CD14-positive monocyte (primary cell): ENCODE data around the gene TEDC1. TPM values are rescaled to one million over a fixed set of nuclear protein-coding genes. Genes with fewer than 3 reads are reported as not detected.

Experiments
- DNase-seq, 3 donors: peaks; one replicate each; pipeline ENCODE4 v3.0.0-alpha.2; 2011 to 2022
- H2AFZ ChIP-seq: 2 replicates; pipeline ENCODE4 v1.6.0; 2012; ENCODE audit warnings: mild to moderate bottlenecking, low read depth, low read length, inconsistent platforms; ENCODE audit not compliant: insufficient read depth, poor library complexity, severe bottlenecking
- H3K27ac ChIP-seq, 2 donors: 1 replicate in 1 of 2; 2 replicates in 1 of 2; pipeline ENCODE4 v1.5.1; 2012 to 2013; ENCODE audit warnings: low read length in 2 of 2, control low read depth in 1 of 2, inconsistent platforms in 1 of 2, low read depth in 1 of 2, mild to moderate bottlenecking in 1 of 2
- H3K27me3 ChIP-seq, 2 donors: one replicate each; pipeline versions ENCODE4 v1.6.0 to v1.6.1; 2011 to 2013; ENCODE audit warnings: low read length in 2 of 2; ENCODE audit not compliant: control insufficient read depth in 2 of 2, insufficient read depth in 2 of 2
- H3K36me3 ChIP-seq, 2 donors: replicated peaks in 1 of 2; 1 replicate in 1 of 2; 2 replicates in 1 of 2; pipeline versions ENCODE4 v1.5.1 to v1.6.1; 2012 to 2013; ENCODE audit warnings: low read length in 2 of 2, control low read depth in 1 of 2, inconsistent platforms in 1 of 2, mild to moderate bottlenecking in 1 of 2; ENCODE audit not compliant: insufficient read depth in 2 of 2, control insufficient read depth in 1 of 2
- H3K4me1 ChIP-seq, 2 donors: 1 replicate in 1 of 2; 2 replicates in 1 of 2; pipeline versions ENCODE4 v1.5.1 to v1.6.1; 2012 to 2013; ENCODE audit warnings: low read length in 2 of 2, control low read depth in 1 of 2, inconsistent platforms in 1 of 2, mild to moderate bottlenecking in 1 of 2, moderate library complexity in 1 of 2; ENCODE audit not compliant: insufficient read depth in 2 of 2, control insufficient read depth in 1 of 2
- H3K4me2 ChIP-seq: replicated peaks from 2 replicates; pipeline ENCODE3; 2012; ENCODE audit warnings: low read length, moderate library complexity, mild to moderate bottlenecking; ENCODE audit not compliant: poor library complexity, severe bottlenecking; ENCODE audit errors: extremely low read depth
- H3K4me3 ChIP-seq, 3 experiments: fragments of 200-600 bp in 1 of 3; sonication (generic) in 1 of 3; replicated peaks in 1 of 3; 1 replicate in 2 of 3; 2 replicates in 1 of 3; pipeline ENCODE4 v1.5.1; 2011 to 2013; ENCODE audit warnings: low read length in 3 of 3, mild to moderate bottlenecking in 3 of 3, control low read depth in 2 of 3, low read depth in 2 of 3, inconsistent platforms in 1 of 3, moderate library complexity in 1 of 3
- H3K79me2 ChIP-seq: 2 replicates; pipeline ENCODE4 v1.6.0; 2012; ENCODE audit warnings: mild to moderate bottlenecking, control low read depth, inconsistent platforms, low read length, moderate library complexity; ENCODE audit not compliant: insufficient read depth
- H3K9ac ChIP-seq: 2 replicates; pipeline ENCODE4 v1.6.0; 2017; ENCODE audit warnings: low read length, mild to moderate bottlenecking; ENCODE audit not compliant: insufficient read depth, poor library complexity, severe bottlenecking
- H3K9me3 ChIP-seq, 2 donors: replicated peaks in 1 of 2; 1 replicate in 1 of 2; 2 replicates in 1 of 2; pipeline versions ENCODE4 v1.5.1 to v1.6.1; 2012 to 2013; ENCODE audit warnings: low read length in 2 of 2, control low read depth in 1 of 2; ENCODE audit not compliant: control insufficient read depth in 1 of 2, insufficient read depth in 1 of 2
- H4K20me1 ChIP-seq: 2 replicates; pipeline ENCODE4 v1.6.0; 2012; ENCODE audit warnings: mild to moderate bottlenecking, low read length, control low read depth, moderate library complexity; ENCODE audit not compliant: insufficient read depth
- H3K27ac Mint-ChIP-seq, 7 donors: one replicate each; pipeline ENCODE4 v1.8.0; 2020; ENCODE audit warnings: mild to moderate bottlenecking in 7 of 7, mixed read lengths in 7 of 7, moderate library complexity in 6 of 7, inconsistent platforms in 2 of 7
- H3K27me3 Mint-ChIP-seq, 3 donors: one replicate each; pipeline ENCODE4 v1.8.0; 2021 to 2022; ENCODE audit warnings: low read depth in 3 of 3, mild to moderate bottlenecking in 3 of 3, mixed read lengths in 3 of 3, moderate library complexity in 3 of 3, inconsistent platforms in 1 of 3
- H3K36me3 Mint-ChIP-seq, 2 donors: one replicate each; pipeline ENCODE4 v1.8.0; 2020; ENCODE audit warnings: mixed read lengths in 2 of 2, inconsistent platforms in 1 of 2, mild to moderate bottlenecking in 1 of 2
- H3K4me1 Mint-ChIP-seq: one replicate; pipeline ENCODE4 v1.8.0; 2020; ENCODE audit warnings: mild to moderate bottlenecking, mixed read lengths
- H3K4me3 Mint-ChIP-seq, 2 donors: one replicate each; pipeline ENCODE4 v1.8.0; 2020; ENCODE audit warnings: mild to moderate bottlenecking in 2 of 2, mixed read lengths in 2 of 2, moderate library complexity in 1 of 2
- H3K9me3 Mint-ChIP-seq, 7 donors: one replicate each; pipeline ENCODE4 v1.8.0; 2020 to 2022; ENCODE audit warnings: mixed read lengths in 7 of 7, mild to moderate bottlenecking in 6 of 7, moderate library complexity in 6 of 7, inconsistent platforms in 2 of 7
- CTCF ChIP-seq: fragments of 200-600 bp; IDR thresholded peaks from one replicate; pipeline ENCODE4 v1.8.0; 2022; ENCODE audit warnings: antibody characterized with exemption, mild to moderate bottlenecking
- WGBS: methylation state at CpG from one replicate; pipeline ENCODE4 v1.1.5; 2013; ENCODE audit warnings: missing lambda C conversion rate; ENCODE audit not compliant: insufficient coverage; 5-methylcytosine and 5-hydroxymethylcytosine counted together
- intact Hi-C, 2 donors: fragments of 100-400 bp; cut with micrococcal nuclease; formaldehyde crosslinking; loops; one replicate each; pipeline versions ENCODE4 v1.15.0 to v1.15.1; 2023
- polyA plus RNA-seq, 3 donors: library from polyadenylated mRNA; depleted of rRNA in 1 of 3; unstranded in 2 of 3; stranded (reverse) in 1 of 3; fragments of 300-500 nt in 2 of 3; fragments of >200 nt in 1 of 3; fragmentation: Illumina TruSeq in 2 of 3; gene quantifications; 1 replicate in 2 of 3; 2 replicates in 1 of 3; pipeline ENCODE4 v1.2.3, GENCODE V29; 2012 to 2021

Gene TEDC1
- polyA plus RNA-seq, 3 donors: 7.8 to 23.4 (median 9.0) TPM

- H2AFZ ChIP-seq: no peak overlapping the region
- H3K27me3 ChIP-seq: peaks cover 26 to 66% of the 10 kb centered on the region in 2 donors
- WGBS: 49% methylated on average over 15 of the region's 16 CpGs
- no peak overlapping the region for H3K4me3 ChIP-seq
- no peak overlapping the region for H3K9ac ChIP-seq
- TF ChIP-seq CTCF: no peak
- H3K27me3 Mint-ChIP-seq: peaks cover 47 to 83% (median 58%) of the 10 kb centered on the region in 3 donors
- H3K4me2 ChIP-seq: no peak overlapping the region
- peak overlapping the region in 2 of 7 donors; percentile 48 to 69 for H3K27ac Mint-ChIP-seq
- H3K4me1 ChIP-seq: peaks cover 35 to 51% of the 10 kb centered on the region in 2 donors
- no peak overlapping the region for H3K27ac ChIP-seq
- intact Hi-C loops: no loop called here
- H3K36me3 ChIP-seq: no peaks in the 10 kb centered on the region
- H4K20me1 ChIP-seq: peaks cover 7% of the 10 kb centered on the region
- peaks cover 9 to 27% of the 10 kb centered on the region in 2 donors for H3K9me3 ChIP-seq
- peak overlapping the region in 1 of 2 donors; percentile 78 for H3K4me3 Mint-ChIP-seq
- DNase-seq: no peak
- H3K79me2 ChIP-seq: no peaks in the 10 kb centered on the region
- peaks cover 35% of the 10 kb centered on the region for H3K4me1 Mint-ChIP-seq
- H3K36me3 Mint-ChIP-seq: peaks cover 0 to 4% of the 10 kb centered on the region in 2 donors
- H3K9me3 Mint-ChIP-seq: peaks cover 5 to 23% (median 13%) of the 10 kb centered on the region in 7 donors
Measured at GRCh38 chr14:105476831-105477659, 14.0 kb upstream of the TEDC1 start.

DNA sequence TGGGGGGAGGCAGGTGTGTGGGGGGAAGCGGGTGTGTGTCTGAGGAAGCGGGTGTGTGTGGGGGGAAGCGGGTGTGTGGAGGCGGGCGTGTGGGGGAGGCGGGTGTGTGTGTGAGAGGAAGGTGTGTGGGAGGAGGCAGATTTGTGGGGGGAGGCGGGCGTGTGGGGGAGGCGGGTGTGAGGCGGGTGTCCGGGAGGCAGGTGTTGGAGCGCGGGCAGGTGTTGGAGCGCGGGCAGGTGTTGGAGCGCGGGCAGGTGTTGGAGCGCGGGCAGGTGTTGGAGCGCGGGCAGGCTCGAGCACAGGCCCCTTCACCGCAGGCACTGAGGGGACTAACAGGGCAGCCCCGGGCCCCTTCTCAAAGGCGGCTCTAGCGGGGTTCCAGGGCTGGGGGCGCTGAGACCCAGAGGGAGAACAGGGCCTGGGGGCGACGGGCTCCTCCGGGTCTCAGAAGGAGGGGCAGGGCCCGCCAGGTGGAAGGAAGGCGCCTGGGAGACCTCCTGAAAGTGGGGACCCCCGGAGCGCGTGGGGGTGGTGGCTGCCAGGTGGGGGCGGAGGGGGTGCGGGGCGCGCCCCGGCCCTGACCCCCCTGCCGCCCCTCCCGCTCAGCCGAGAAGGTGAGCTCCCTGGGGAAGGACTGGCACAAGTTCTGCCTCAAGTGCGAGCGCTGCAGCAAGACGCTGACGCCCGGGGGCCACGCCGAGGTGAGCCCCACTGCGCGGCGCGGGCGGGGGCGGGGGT is 13.2 kb upstream of the TEDC1 start:
- WGBS: 10% methylated on average over 46 of the region's 56 CpGs
- peak overlapping the region in 1 of 2 donors; percentile 78 for H3K4me3 Mint-ChIP-seq
- H3K9me3 Mint-ChIP-seq: peaks cover 5 to 23% (median 15%) of the 10 kb centered on the region in 7 donors
- Histone ChIP-seq H3K79me2 (no peaks in the 10 kb centered on the region), H3K4me2 (no peak overlapping the region), H3K36me3 (no peaks in the 10 kb centered on the region), H3K4me1 (peaks cover 43 to 58% of the 10 kb centered on the region in 2 donors), H4K20me1 (peaks cover 7% of the 10 kb centered on the region), H3K27me3 (peaks cover 26 to 63% of the 10 kb centered on the region in 2 donors), H3K27ac (no peak overlapping the region), H2AFZ (no peak overlapping the region), H3K9ac (no peak overlapping the region), H3K9me3 (peaks cover 9 to 27% of the 10 kb centered on the region in 2 donors), H3K4me3 (no peak overlapping the region)
- H3K4me1 Mint-ChIP-seq: peaks cover 43% of the 10 kb centered on the region
- H3K36me3 Mint-ChIP-seq: peaks cover 0 to 7% of the 10 kb centered on the region in 2 donors
- DNase-seq: peak in 1 of 3 donors; percentile 36
- TF ChIP-seq CTCF: no peak
- H3K27me3 Mint-ChIP-seq: peaks cover 47 to 80% (median 55%) of the 10 kb centered on the region in 3 donors
- intact Hi-C loops: no loop called here
- H3K27ac Mint-ChIP-seq: peak overlapping the region in 1 of 7 donors; percentile 25
